Stimulated activated CD4-positive, alpha-beta T cell treated with anti-CD3 and anti-CD28 coated beads, TNF-alpha, amount 100 ng/mL, for 48 hours (primary cell): Measurements from ENCODE around the gene NEURL3.
"Not testable (repeated sequence)": the region's sequence is repeated elsewhere in the genome, so short reads cannot be mapped to it uniquely, and the experiment has no call there.

ENCODE experiments used
- DNase-seq, 3 donors: peaks; one replicate each; pipeline ENCODE4 v3.0.0-alpha.2; 2020; ENCODE audit warnings: low read depth in 3 of 3

Gene NEURL3

DNA sequence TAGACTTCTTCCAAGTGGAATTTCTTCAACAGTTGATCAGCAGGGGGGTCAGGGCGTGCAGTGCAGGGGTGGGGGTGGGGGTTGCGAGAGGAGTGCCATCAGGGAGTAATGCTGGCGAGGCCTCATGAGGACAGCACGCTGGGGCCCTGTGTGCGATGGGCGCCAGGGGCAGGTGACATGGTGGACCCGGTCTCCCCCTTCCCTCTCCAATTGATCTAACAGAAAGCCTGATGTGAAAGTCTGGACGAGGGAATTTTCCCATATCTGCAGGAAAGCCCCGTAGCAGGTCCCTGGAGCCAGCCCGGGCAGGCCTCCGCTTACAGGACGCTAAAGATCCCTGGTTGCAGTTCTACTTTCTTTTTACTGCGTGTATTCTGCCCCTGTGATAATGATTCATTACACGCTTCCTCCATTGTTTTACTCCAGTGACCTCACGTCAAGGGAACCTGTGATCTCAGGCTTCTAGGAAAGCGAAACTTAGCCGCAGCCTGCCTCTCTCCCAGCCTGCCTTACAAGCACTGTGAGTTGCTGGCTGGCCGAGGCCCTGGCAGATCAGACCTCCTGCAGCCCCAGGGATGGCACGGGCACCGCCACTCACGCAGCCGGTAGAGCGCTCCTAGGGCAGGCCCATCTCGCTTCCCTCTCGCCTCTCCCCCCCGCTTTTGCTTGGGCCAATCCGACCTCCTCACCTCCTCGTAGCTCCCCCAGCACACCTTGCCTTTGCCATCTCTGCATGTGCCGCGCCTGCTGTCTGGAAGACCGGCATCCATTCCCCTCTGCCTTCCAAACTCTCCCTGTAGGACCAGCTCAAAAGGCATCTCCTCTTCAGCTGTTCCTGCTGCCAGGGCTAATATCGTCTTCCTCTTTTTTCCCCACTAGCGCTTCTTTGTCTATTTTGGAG, 19.2 kb downstream of the NEURL3 start:
- DNase-seq, result peak; percentile 70 to 85 (median 73)

DNA sequence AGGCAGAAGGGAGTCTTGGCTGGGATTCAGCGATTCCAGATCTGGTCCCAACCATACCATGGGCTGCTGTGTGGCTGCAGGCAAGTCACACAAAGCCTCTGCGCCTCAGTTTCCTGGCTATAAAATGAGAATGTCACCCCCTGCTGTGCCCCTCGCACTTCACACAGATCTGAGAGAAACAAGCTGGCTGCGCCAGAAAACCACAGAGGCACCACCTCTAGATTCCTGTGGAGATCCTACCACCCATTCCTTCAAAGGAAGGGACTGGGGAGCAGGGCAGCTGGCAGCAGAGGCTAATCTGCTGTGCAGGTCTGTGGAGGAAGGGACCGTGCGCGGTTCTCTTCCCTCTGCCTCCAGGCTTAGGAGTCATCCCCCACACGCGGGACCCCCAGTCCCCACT, 19.8 kb downstream of the NEURL3 start:
- no peak for DNase-seq

DNA sequence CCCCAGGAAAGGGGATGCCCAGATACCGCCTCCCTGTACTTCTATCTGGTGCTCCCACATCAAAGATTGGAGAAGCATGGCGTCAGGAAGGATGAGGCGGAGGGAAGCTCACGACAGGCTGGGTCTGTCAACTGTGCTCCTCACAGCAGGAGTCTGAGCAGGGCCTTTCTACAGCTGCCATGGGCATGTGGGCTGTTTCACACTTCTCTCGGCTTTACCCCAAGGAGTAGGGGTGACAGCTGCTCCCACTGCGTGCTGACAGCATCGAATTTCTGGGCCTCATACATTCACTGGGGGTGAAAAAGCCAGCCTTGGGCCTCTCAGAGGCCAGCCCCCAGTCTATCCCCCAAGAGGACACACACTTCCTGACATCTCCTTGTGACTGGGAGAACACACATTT, 21.1 kb downstream of the NEURL3 start:
- DNase-seq, result no peak

DNA sequence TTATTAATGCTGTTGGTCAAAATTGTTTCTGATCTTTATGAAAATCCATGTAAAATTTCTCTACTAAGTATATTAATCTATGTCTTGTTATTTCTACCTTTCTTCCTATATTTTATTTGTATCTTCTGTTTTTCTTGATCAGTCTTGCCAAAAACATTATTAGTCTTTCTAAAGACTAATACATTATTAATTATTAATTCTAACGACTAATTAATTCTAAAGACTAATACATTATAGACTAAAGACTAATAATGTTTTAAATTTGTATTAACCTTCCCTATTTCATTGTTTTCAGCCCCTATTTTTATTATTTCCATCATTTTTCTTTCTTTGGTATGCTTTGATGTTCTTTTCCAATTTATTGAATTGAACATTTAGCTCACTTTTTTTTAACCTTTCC, 27.7 kb downstream of the NEURL3 start:
- no peak for DNase-seq

DNA sequence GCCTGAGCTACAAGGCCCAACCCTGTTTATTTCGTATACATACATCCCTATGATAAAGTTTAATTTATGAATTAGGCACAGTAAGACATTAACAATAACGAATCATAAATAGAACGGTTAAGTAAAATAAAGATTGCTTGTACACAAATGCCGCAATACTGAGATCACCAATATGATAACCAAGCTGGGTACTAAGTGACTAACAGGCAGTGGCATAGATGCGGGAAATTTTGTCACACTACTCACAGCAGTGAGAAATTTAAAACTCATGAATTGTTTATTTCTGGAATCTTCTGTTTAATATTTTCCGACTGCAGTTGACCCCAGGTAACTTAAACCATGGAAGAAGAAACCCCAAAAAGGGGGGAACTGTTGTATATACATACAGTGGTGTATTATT, 33.4 kb downstream of the NEURL3 start:
- no peak for DNase-seq

DNA sequence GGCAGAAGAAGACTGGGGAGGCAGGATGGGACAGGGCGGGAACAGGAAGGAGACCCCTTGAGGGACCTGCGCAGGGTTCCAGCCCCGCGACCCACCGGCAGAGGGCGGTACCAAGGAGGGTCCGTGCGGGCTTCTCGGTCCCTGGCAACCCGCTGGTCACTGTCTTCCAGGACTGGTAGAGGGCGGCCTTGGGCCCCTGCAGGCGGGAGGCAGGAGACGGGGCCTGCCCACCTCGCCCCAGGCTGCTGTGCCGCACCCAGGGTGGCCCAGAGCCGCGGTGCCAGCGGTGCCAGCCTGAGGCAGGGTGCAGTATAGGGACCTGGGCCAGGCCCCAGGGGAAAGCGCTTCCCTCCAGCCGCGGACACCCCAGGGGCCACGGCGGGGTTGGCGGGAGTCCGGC, 34.5 kb downstream of the NEURL3 start:
- peak; percentile 15 to 50 (median 22) for DNase-seq

DNA sequence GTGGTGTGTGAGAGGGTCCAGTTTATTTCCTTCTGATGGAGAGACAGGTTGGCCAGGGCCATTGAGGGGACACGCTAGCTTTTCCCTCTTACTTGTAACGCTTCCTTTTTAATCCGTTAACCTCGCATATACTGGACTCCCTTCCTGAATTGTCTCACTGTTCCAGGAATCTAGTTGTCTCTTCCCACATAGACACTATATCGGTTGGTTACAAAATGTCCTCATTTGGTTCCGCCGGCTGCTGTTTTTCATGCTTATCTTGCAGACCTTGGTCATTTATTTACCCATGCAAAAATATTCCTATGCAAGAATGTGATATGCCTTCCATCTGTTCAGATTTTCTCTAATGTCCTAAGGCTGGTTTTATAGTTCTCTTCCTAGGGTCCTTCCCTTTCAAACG, 35.0 kb downstream of the NEURL3 start:
- no peak for DNase-seq

DNA sequence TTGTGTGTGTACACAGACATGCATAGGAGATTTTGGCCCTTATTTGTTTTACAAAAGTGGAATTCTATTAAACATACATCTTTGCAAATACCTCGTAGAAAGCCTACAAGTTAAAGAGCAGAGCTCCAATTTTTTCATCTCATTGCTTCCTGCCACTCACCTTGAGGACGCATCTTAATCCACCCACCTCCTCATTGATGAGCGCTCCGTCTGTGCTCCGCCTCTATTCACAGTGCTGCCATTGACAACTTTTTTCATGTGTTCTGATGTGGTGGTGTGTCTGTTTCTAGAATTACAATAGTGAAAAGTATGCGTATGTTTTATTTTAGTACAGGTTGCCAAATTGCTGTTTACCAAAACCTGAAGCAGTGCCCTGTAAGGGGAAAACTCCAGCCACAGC, 36.3 kb downstream of the NEURL3 start:
- no peak for DNase-seq

DNA sequence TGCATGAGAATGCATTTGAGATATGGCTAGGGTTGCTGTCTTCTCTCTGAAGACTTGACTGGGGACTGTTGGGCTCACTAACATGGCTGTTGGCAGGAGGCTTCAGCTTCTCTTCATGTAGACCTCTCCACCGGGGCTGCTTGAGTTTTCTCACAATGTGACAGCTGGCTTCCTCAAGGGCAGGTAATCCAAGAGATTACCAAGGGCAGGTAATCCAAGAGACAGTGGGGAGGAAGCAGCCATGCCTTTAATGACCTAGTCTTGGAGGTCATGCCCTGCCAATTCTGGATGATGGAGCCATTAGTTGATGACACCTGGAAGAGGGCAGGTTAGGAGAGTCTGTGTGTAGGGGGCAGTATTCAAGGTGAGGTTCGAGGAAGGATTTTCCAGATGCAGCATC, 40.5 kb downstream of the NEURL3 start:
- DNase-seq, result no peak

DNA sequence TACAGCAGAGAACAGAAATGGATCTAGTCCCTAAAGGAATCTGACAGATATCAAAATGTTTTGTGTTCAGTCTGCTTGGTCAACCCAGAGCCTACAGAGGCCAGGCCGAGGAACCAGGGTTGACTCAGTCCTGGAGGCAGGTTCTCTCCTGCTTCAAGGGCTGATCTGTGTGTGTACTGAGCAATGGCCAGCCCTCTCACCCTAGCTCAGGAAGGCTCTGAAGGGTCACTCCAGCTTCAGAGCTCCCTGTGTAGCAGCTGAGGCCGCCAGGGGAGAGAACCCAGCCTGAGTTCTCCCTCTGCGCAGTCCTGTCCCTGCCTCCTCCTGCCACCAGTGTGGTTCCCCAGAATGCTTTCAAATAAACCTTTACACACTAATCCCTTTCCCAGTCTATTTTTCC, 41.1 kb downstream of the NEURL3 start:
- no peak for DNase-seq

DNA sequence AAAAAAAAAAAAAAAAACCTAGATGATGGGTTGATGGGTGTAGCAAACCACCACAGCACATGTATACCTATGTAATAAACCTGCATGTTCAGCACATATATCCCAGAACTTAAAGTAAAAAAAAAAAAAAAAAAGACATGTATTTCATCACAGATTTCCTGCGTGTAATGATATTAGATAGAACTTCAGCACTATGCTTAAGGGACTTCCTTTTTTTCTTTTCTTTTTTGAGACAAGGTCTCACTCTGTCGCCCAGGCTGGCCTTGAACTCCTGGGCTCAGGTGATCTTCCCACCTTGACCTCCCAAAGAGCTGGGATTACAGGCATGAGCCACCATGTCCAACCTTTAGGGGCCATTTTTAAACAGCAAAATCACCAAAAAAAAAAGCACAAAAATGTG, 42.0 kb downstream of the NEURL3 start:
- no peak for DNase-seq

DNA sequence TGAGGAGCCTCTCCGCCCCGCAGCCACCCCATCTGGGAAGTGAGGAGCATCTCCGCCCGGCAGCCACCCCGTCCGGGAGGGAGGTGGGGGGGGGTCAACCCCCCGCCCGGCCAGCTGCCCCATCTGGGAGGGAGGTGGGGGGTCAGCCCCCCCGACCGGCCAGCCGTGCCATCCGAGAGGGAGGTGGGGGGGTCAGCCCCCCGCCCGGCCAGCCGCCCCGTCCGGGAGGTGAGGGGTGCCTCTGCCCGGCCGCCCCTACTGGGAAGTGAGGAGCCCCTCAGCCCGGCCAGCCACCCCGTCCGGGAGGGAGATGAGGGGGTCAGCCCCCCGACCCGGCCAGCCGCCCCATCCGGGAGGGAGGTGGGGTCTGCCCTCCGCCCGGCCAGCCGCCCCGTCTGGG, 43.5 kb downstream of the NEURL3 start:
- DNase-seq, result not testable (repeated sequence)

DNA sequence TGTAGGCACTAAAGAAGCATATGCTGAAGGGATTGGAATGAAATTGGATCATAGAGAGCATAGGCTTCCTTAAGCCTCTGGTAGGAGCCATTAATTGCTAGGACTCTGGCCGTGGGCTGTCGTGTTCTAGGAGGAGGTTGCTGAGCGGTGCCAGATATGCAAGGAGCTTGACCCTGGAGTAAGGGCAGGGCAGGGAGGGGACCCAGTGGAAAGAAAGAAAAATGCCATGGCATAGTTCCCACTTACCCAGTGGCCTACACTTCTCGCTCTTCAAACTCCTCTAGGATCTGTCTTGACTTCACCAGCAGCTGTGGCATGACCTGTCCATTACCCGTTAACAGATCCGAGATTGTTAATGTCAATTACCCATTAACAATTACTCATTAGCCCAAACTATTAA, 53.1 kb downstream of the NEURL3 start:
- no peak for DNase-seq

DNA sequence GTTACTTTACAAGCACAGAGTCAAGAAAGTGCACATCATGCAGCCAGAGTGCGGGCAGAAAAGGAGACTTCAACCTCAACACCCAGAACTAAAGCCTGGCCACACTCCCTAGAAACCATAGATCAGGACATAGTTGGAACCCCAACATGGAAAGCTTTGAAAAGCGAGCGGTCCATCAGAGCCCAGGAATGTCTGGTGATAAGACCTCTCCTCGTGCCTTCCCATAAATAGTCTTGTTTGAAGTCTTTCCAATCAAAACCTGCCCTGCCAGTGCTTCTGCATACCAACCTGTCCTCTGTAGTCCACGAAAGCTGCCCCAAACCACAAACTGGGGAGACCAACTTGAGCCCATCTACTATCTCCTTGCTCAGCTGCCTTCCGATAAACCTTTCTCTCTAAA, 55.5 kb downstream of the NEURL3 start:
- DNase-seq, result no peak

DNA sequence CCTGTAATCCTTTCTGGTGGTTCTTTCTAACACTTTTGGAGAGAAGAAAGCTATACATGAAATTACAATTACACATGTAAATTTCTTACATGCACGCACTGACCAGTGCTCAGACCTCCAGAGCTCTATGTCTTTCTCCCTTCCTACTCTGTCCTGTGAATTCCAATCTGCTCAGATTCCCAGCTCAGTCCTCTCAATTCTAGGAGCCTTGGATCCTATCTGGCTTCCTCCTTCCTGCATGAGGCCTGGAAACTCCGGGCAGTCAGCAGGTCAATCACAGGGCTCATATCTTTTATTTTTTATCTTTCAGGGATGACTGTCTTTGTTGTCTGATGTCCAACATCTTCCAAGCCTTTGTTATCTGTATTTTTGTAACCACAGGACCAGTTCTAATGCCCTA, 56.0 kb downstream of the NEURL3 start:
- no peak for DNase-seq

DNA sequence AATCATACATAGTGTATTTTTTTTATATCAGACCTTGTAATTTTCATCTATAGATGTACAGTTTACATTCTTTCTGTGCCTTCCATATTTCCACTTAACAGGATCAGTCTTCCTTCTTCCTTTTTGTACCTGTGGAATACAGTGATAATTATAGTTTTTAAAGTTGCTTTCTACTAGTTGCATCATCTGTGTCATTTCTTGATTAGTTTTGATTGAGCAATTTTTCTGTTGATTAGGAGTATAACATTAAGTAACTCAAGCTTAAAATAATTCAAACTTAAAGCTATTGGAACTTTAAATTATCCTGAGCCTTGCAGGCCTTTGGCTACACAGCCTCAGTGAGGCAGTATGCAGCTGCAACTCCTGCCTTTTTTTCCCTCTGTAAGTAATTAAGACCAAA, 57.4 kb downstream of the NEURL3 start:
- DNase-seq, result no peak
